ENCODE measurements around the gene PRIMPOL. TPM values are rescaled to one million over a fixed set of nuclear protein-coding genes. Genes with fewer than 3 reads are reported as not detected.

Gene PRIMPOL
- total RNA-seq, 4 donors from 2014 or later = 13.3 to 33.0 (median 25.0) TPM

DNA sequence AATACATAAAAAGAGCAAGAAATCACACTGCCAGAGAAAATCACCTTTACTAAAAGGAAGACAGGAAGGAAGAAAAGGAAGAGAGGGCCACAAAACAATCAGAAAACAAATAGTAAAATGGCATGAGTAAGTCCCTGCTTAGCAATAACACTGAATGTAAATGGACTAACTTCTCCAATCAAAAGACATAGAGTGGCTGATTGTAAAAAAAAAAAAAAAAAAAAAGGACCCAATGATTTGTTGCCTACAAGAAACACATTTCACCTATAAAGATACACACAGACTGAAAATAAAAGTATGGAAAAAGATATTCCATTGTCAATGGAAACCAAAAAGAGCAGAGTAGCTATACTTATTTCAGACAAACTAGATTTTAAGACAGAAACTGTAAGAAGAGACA, 71.7 kb downstream of the PRIMPOL start:
- no peak for TF ChIP-seq POLR2A (IDR thresholded peaks at IDR 0.05)
- TF ChIP-seq, protein P1, sequence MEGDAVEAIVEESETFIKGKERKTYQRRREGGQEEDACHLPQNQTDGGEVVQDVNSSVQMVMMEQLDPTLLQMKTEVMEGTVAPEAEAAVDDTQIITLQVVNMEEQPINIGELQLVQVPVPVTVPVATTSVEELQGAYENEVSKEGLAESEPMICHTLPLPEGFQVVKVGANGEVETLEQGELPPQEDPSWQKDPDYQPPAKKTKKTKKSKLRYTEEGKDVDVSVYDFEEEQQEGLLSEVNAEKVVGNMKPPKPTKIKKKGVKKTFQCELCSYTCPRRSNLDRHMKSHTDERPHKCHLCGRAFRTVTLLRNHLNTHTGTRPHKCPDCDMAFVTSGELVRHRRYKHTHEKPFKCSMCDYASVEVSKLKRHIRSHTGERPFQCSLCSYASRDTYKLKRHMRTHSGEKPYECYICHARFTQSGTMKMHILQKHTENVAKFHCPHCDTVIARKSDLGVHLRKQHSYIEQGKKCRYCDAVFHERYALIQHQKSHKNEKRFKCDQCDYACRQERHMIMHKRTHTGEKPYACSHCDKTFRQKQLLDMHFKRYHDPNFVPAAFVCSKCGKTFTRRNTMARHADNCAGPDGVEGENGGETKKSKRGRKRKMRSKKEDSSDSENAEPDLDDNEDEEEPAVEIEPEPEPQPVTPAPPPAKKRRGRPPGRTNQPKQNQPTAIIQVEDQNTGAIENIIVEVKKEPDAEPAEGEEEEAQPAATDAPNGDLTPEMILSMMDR (IDR thresholded peaks at IDR 0.05) = no peak
- Histone ChIP-seq H3K9me3 (no peaks in the 10 kb centered on the region), H3K4me3 (no peak overlapping the region), H3K27ac (no peak overlapping the region), H3K36me3 (no peaks in the 10 kb centered on the region), H3K4me1 (no peaks in the 10 kb centered on the region), H3K27me3 (no peaks in the 10 kb centered on the region)
- no peak for DNase-seq

DNA sequence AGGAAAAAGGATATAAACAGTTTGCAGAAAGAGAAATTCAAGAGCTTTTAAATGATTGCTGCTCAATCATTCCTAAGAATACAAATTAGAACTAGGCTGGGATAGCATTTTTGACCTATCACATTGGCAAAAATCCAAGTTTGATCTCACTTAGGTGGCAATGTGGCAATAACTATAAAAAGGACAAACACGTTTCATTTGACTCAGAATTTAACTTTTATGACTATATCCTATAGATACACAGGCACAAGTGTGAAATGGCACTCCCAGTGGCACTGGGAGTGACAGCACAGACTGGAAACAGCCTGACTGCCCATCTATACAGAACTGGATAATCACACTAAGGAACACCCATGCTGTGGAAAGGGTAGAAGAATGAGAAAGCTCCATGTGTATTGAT, 73.3 kb downstream of the PRIMPOL start:
- no peaks in the 10 kb centered on the region for H3K4me1 ChIP-seq
- no peak overlapping the region for H3K4me3 ChIP-seq
- H3K27me3 ChIP-seq = no peaks in the 10 kb centered on the region
- no peak overlapping the region for H3K27ac ChIP-seq
- TF ChIP-seq POLR2A (IDR thresholded peaks at IDR 0.05) = no peak
- TF ChIP-seq, protein P1 (IDR thresholded peaks at IDR 0.05) = peak in 3 of 6 experiments; percentile 37 to 49 (median 44)
- H3K36me3 ChIP-seq = no peaks in the 10 kb centered on the region
- H3K9me3 ChIP-seq = no peaks in the 10 kb centered on the region
- DNase-seq = no peak

DNA sequence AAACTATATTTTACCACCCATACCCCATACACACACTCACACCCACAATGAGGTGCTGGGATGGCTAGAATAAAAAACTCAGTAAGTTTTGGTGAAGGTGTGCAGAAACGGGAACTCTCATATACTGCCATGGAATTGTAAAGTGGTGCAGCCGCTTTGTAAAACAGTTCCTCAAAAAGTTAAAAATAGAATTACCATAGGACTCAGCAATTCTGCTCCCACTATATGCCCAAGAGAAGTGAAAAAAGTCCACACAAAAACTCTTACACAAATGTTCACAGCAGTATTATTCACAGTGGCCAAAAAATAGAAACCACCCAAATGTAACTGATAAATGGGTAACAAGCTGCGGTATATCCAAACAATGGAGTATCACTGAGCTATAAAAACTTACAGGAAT, 77.9 kb downstream of the PRIMPOL start:
- no peaks in the 10 kb centered on the region for H3K4me1 ChIP-seq
- H3K9me3 ChIP-seq = no peaks in the 10 kb centered on the region
- no peak overlapping the region for H3K27ac ChIP-seq
- no peaks in the 10 kb centered on the region for H3K36me3 ChIP-seq
- no peaks in the 10 kb centered on the region for H3K27me3 ChIP-seq
- TF ChIP-seq, protein P1 (IDR thresholded peaks at IDR 0.05) = no peak
- no peak overlapping the region for H3K4me3 ChIP-seq
- DNase-seq = no peak

DNA sequence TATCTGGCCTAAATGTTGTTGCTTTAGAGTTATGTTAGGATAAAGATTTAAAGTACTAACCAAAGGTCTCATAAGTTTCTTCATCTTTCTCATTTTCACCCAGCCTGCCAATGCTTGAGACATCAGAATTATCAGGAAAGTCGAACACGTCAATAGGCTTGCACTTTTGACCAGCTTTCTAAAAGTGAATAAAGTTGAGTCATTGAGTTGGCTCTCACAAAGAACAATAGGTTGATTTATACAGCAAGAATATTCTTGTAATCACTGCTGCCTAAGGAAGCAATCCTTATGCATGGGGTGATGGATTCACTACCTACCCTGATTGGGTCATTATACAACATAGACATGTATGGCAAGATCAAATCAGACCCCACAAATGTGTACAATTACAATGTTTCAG, 79.3 kb downstream of the PRIMPOL start:
- no peaks in the 10 kb centered on the region for H3K27me3 ChIP-seq
- no peak overlapping the region for H3K27ac ChIP-seq
- peaks cover 0 to 12% (median 3%) of the 10 kb centered on the region in 4 donors for H3K4me1 ChIP-seq
- H3K36me3 ChIP-seq = no peaks in the 10 kb centered on the region
- no peak overlapping the region for H3K4me3 ChIP-seq
- no peak for TF ChIP-seq POLR2A (IDR thresholded peaks at IDR 0.05)
- TF ChIP-seq, protein P1 (IDR thresholded peaks at IDR 0.05) = no peak
- no peaks in the 10 kb centered on the region for H3K9me3 ChIP-seq
- no peak for DNase-seq

GRCh38 chr4:184729946-184730345, 80.4 kb downstream of the PRIMPOL start:
- Histone ChIP-seq H3K4me1 (peaks cover 0 to 12% (median 3%) of the 10 kb centered on the region in 4 donors), H3K27me3 (no peaks in the 10 kb centered on the region), H3K9me3 (no peaks in the 10 kb centered on the region), H3K27ac (no peak overlapping the region), H3K4me3 (no peak overlapping the region), H3K36me3 (no peaks in the 10 kb centered on the region)
- DNase-seq = no peak
- TF ChIP-seq, protein P1 (IDR thresholded peaks at IDR 0.05) = no peak
- TF ChIP-seq POLR2A (IDR thresholded peaks at IDR 0.05) = no peak

GRCh38 chr4:184731056-184731455, 81.5 kb downstream of the PRIMPOL start:
- no peak for DNase-seq
- TF ChIP-seq, protein P1 (IDR thresholded peaks at IDR 0.05) = no peak
- no peak for TF ChIP-seq POLR2A (IDR thresholded peaks at IDR 0.05)
- no peaks in the 10 kb centered on the region for H3K36me3 ChIP-seq
- no peaks in the 10 kb centered on the region for H3K27me3 ChIP-seq
- no peaks in the 10 kb centered on the region for H3K9me3 ChIP-seq
- H3K27ac ChIP-seq = no peak overlapping the region
- peaks cover 0 to 12% (median 3%) of the 10 kb centered on the region in 4 donors for H3K4me1 ChIP-seq
- no peak overlapping the region for H3K4me3 ChIP-seq

All from Peyer's patch (tissue), 4 donors.